ENCODE measurements around the gene IFT122.

Gene IFT122

GRCh38 chr3:129435367-129435766 is 4.7 kb upstream of the IFT122 start:
- H3K36me3 ChIP-seq: peaks cover 76% of the 10 kb centered on the region
- no peak for TF ChIP-seq CTCF (IDR thresholded peaks at IDR 0.05; ENCODE audit: low read depth, low read length)
- no peak for DNase-seq
- no peak overlapping the region for H3K27ac ChIP-seq
- no peaks in the 10 kb centered on the region for H3K9me3 ChIP-seq (ENCODE audit: severe bottlenecking)
- no peak overlapping the region for H3K4me3 ChIP-seq (ENCODE audit: low read depth, low read length)
- H3K27me3 ChIP-seq (ENCODE audit: insufficient read depth, low read depth, severe bottlenecking): no peaks in the 10 kb centered on the region

- no peaks in the 10 kb centered on the region for H3K9me3 ChIP-seq (ENCODE audit: severe bottlenecking)
- no peak for TF ChIP-seq CTCF (IDR thresholded peaks at IDR 0.05; ENCODE audit: low read depth, low read length)
- H3K27ac ChIP-seq: peak overlapping the region; percentile 76
- peak overlapping the region; percentile 99 for H3K4me3 ChIP-seq (ENCODE audit: low read depth, low read length)
- no peaks in the 10 kb centered on the region for H3K27me3 ChIP-seq (ENCODE audit: insufficient read depth, low read depth, severe bottlenecking)
- DNase-seq: peak; percentile 23
- H3K36me3 ChIP-seq: peaks cover 38% of the 10 kb centered on the region
Observed at GRCh38 chr3:129439226-129439816, 703 bp upstream of the IFT122 start.

DNA sequence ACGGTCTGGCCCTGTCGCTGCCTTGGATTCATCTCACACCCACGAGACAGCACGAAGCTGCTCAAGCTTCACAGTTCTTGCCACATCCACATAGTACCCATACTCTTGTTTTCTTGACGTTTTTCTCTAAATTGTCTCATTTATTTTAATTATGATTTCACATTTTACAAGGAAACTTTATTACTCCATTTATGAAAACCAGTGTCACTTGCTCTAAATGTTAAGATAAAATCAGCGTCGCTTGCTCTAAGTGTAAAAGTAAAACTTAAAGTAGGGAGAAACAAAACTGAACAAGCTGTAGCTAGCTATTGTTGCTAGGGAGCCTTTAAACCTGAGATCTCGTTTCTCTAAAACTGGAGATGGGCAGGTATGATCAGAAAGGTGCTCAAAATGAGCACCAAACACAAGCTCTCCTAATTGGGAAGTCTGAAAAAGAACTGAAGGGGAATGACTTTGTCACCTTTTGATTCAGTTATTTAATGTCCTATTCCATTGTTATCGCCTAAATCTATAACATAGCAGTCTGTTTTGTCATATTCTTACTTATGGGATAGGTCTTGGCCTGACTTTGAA is 680 bp downstream of the IFT122 start:
- Histone ChIP-seq H3K9me3 (ENCODE audit: severe bottlenecking) (no peaks in the 10 kb centered on the region), H3K36me3 (peaks cover 27% of the 10 kb centered on the region), H3K27me3 (ENCODE audit: insufficient read depth, low read depth, severe bottlenecking) (no peaks in the 10 kb centered on the region), H3K27ac (peak overlapping the region; percentile 96), H3K4me3 (ENCODE audit: low read depth, low read length) (peak overlapping the region; percentile 99)
- DNase-seq: no peak
- TF ChIP-seq CTCF (IDR thresholded peaks at IDR 0.05; ENCODE audit: low read depth, low read length): no peak

- H3K27ac ChIP-seq: peak overlapping the region; percentile 96
- DNase-seq: no peak
- H3K4me3 ChIP-seq (ENCODE audit: low read depth, low read length): peak overlapping the region; percentile 99
- no peaks in the 10 kb centered on the region for H3K27me3 ChIP-seq (ENCODE audit: insufficient read depth, low read depth, severe bottlenecking)
- no peaks in the 10 kb centered on the region for H3K9me3 ChIP-seq (ENCODE audit: severe bottlenecking)
- H3K36me3 ChIP-seq: peaks cover 21% of the 10 kb centered on the region
- no peak for TF ChIP-seq CTCF (IDR thresholded peaks at IDR 0.05; ENCODE audit: low read depth, low read length)
Observed at GRCh38 chr3:129441215-129441614, 1.2 kb downstream of the IFT122 start.

DNA sequence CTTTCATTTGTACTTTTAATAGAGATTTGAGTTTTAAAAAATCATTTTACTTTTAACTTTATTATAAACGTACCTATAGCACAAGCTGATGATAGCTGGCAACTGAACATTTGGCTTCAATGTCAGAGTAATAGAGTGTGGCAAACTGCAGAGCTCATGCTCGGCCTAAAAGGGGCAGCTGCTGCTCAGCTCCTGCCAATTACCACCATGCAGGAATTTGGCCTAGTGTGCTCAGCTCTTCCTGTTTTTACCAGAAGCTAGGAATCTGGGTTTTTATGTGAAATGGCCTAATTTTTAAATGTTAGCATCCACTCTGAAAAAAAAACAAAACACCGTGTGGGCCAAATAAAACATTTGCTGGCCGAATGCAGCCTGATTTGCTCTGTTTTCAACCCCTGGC is 1.8 kb downstream of the IFT122 start:
- Histone ChIP-seq H3K36me3 (peaks cover 16% of the 10 kb centered on the region), H3K4me3 (ENCODE audit: low read depth, low read length) (no peak overlapping the region), H3K27ac (no peak overlapping the region), H3K27me3 (ENCODE audit: insufficient read depth, low read depth, severe bottlenecking) (no peaks in the 10 kb centered on the region), H3K9me3 (ENCODE audit: severe bottlenecking) (no peaks in the 10 kb centered on the region)
- no peak for DNase-seq
- TF ChIP-seq CTCF (IDR thresholded peaks at IDR 0.05; ENCODE audit: low read depth, low read length): no peak

DNA sequence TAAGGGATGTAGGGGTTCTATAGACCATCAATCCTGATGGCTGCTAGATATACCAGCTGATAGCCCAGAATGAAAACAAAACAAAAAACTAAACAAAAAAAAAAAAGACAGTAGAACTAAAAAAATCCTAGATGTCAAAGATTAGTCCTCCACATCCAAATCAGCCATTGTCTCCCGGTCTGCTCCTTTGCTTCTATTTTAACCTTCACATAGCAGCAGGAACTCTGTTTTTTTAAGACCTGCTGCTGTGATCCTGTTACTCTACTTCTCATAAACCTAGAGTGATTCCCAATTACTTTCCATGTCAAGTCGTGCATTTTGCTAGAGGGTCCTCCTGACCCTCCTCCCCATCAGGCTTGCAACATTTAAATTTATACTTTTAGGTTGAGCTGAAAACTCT is 2.5 kb downstream of the IFT122 start:
- no peak for DNase-seq
- Histone ChIP-seq H3K27me3 (ENCODE audit: insufficient read depth, low read depth, severe bottlenecking) (no peaks in the 10 kb centered on the region), H3K4me3 (ENCODE audit: low read depth, low read length) (no peak overlapping the region), H3K27ac (no peak overlapping the region), H3K9me3 (ENCODE audit: severe bottlenecking) (no peaks in the 10 kb centered on the region), H3K36me3 (peaks cover 9% of the 10 kb centered on the region)
- TF ChIP-seq CTCF (IDR thresholded peaks at IDR 0.05; ENCODE audit: low read depth, low read length): no peak

Data from WERI-Rb-1 (cell line).